GM19240 (cell line): ENCODE results near the gene ST6GALNAC6.
"Not testable (repeated sequence)": the region's sequence is repeated elsewhere in the genome, so short reads cannot be mapped to it uniquely, and the experiment has no call there.

ENCODE experiments used
- DNase-seq: peaks from one replicate; pipeline ENCODE4 v3.0.0; 2011; ENCODE audit warnings: low spot score; ENCODE audit not compliant: insufficient read length

Gene ST6GALNAC6

DNA sequence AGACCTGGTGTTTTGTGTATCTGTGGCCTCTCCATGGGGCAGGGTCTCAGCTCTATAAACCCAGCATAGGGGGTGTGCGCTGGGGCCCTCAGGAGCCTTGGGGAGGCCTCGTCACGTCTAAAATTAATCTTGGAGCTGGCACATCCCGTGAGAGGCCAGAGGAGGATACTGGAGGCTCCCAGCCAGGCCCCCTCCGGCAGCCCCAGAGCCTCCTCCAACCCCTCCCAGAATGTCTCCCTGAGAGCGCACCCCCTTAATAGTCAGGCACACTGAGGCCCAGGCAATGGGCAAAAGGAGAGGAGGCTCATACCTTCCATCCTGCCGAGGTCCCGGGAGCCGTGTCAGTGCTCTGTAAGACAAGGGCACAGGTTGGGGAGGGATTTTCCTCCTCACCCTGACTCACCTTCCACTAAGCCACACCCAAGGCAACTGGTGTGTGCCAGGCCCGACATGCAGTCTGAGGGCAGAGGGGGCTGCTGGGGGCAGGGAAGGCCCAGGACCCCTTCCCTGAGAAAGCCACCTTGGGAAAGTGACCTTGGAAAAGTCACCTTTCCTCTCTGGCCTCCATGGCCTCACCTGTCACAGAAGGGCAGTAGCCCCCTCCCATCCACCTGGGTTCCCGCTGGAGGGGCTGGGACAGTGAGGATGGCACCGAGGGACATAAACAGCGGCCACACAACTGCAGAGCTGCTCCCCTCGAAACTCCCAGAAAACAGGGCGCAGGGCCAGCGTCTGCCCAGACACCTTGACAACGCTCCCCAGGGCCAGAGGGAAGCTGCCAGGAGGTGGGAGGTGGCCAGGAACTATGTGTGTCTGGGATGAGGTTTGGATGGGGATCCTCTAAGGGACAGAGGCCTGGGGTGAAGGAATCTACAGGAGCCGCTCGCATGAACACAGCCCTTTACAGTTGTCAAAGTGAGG, 24.8 kb downstream of the ST6GALNAC6 start:
- DNase-seq: no peak

DNA sequence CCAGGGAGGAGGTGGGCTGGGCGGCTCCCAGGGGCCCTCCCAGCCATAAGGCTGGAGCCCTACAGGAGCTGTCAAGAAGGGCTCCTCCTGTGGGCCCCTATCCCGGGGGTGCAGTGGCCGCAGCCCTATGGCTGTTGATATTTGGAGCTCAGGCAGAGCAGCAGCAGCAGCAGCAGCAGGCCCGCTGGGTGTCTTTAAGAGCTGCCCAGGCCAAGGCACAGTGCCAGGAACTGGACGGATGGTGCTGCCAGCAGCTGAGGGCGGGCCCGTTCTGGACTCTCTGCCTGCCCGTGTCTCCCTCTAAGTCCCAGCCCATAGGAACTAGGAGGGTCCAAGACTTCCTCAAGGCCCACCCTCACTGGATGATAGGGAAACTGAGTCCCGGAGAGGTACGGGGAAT, 25.5 kb downstream of the ST6GALNAC6 start:
- DNase-seq: no peak

DNA sequence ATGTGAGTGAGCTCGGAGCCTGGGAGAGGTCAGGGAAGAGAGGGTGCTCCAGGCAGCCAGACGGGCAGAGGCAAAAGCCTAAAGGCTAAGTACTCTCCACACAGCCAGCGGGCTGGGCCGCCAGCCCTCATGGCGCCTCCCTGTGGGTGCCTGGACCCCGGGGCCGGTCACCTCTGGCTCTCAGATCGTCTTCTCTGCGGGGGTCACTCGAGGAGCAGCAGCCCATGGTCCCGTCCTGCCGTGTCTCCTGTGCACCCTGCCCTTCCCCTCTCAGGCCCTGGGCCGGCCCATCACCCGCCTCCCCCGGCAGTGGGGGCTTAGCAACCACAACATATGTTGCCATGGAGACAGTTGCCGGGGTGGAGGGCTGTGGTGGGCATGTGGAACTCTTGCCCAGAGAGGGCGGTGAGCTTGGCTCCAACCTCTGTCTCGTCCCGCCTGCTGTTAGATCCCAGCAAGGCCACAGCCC, 26.1 kb downstream of the ST6GALNAC6 start:
- no peak for DNase-seq

DNA sequence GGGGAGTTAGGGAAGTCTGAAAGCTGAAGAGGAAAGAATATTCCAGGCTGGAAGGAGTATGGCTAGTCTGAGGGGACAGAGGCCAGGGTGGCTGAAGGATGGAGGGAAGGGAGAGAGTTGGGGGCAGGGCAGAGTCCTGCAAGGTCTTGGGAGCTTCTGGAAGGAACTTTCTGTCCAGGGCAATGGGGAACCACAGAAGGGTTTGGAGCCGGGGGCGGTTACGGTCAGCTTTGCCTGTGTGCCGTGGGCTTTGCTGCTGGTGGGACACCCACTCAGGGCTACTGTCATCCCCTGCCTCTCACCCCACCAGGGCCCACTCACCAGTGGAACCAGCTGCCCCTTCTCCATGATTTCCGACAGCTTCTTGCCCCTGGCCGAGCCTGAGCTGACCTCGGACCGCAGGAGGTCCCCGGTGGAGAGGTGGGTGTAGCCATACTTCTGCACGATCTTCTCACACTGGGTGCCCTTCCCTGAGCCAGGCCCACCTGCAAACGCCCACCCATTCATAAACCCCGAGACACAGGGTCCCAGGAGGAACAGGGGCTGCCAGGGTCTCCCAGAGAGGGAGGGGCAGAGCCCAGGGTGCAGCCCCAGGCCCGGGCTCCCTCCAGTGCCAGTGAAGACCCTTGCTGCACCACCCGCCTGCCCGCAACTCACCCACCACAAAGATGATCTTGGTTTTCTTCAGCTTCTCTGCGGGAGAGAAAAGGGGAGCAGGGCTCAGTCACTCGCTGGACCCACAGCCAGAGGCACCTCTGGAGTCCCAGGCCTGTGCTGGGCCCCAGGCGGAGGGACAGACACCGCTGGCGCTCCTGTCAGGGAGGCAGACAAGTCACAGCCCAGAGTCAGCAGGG, 26.8 kb downstream of the ST6GALNAC6 start:
- no peak for DNase-seq

DNA sequence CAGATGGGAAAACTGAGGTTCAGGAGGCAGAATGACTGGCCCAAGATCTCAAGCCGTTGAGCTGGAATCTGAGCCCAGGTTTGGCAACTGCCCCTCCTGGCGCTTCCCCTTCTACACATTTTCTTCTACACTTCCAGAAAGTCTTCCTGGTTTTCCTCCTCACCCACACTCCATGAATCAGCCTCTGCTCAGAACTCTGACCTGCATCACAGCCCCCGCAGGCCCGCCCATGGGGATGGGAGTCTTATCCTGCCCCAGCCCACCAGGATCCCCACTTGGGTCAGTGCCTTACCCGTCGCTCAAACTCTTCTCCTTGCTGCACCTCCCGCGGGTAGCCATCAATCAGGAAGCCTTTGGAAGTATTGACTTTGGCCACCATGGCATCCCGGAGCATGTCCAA, 27.9 kb downstream of the ST6GALNAC6 start:
- no peak for DNase-seq

DNA sequence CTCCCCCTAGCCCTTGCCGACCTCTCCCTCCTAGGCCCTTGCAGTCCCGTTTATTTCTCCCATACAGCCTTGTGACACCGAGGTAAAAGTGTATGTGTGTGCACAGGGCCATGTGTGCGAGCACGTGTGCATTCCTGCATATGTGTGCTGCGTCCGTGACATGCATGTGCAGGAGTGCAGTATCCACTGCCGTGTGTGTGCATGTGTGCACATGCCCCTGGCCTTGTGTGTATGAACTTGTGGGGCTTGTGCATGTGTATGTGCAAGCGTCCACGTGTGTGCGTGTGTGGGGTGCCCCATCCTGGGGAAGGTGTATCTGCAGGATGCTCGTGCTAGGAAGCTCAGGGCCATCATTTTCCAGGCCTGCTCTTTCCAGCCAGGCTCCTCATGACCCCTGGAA, 28.5 kb downstream of the ST6GALNAC6 start:
- no peak for DNase-seq

DNA sequence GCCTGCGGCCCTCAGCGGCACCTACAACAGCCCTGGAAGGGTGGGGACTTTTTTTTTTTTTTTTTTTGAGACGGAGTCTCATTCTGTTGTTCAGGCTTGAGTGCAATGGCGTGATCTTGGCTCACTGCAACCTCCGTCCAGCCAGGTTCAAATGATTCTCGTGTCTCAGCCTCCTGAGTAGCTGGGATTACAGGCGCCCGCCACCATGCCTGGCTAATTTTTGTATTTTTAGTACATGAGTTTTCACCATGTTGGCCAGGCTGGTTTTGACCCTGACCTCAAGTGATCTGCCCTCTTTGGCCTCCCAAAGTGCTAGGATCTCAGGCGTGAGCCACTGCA, 29.3 kb downstream of the ST6GALNAC6 start:
- DNase-seq: not testable (repeated sequence)

DNA sequence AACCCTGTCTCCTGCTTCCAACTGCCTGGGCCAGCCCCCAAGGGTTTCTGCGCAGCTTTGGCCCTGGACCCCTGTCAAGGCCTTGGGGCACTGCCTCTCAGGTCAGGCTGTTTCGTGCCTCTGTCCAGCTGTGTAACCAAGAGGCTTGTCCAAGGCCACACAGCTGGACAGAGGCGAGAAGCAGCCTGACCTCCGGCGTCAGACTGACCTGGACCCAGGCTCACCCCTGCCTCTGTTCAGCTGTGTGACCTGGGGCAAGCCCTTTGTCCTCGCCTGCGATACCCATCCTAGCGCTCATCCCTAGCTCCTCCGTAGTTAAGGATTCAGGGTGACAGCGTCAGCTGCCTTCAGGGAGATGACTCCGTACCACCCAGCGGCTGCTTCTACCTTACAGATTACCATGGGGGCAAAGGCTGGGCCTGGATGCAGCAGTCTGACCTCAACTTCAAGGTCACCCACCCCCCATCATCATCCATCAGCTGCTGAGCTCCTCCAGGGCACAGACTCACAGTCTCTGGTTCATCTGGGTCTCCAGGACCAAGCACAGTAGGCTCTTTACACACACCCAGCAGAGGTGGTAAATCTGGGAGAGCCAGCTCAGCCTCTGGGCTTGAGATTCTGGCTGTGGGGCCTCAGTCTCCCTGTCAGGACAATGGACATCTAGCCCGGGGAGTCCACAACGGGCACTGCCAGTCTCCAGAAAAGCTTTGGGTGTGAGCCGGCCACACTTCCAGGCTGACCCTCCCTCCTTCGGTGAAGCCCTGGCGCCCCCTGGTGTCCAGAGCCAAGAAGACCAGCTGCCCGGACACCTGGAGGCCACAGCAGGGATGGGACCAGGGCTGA, 29.9 kb downstream of the ST6GALNAC6 start:
- peak; percentile 98 for DNase-seq

DNA sequence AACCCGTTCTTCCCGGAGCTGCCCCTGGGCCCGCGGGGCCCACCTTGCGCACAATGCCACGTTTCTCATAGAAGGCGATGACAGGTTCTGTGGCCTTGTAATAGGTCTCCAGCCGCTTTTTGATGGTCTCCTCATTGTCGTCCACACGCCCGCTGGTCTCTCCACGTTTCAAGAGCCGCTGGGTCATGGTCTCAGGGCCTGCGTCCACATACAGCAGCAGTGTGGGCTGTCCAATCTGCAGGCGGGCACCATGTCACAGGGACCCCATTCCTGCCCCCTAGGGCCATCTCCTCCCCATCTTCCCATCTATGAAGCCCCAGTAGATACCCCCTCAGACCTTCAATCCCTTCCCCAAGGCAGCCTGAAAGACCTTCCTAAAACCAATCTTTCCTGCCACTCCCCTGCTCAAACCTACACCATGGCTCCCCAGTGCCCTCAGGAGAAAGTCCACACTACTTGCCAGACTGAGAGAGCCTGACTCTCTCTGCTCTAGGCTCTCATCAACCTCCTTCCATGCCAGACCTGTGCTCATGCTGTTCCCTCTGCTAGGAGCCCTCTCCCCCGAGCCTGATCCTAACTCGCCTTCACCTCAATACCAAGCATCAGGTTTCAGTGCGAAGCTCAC, 31.0 kb downstream of the ST6GALNAC6 start:
- DNase-seq: no peak

DNA sequence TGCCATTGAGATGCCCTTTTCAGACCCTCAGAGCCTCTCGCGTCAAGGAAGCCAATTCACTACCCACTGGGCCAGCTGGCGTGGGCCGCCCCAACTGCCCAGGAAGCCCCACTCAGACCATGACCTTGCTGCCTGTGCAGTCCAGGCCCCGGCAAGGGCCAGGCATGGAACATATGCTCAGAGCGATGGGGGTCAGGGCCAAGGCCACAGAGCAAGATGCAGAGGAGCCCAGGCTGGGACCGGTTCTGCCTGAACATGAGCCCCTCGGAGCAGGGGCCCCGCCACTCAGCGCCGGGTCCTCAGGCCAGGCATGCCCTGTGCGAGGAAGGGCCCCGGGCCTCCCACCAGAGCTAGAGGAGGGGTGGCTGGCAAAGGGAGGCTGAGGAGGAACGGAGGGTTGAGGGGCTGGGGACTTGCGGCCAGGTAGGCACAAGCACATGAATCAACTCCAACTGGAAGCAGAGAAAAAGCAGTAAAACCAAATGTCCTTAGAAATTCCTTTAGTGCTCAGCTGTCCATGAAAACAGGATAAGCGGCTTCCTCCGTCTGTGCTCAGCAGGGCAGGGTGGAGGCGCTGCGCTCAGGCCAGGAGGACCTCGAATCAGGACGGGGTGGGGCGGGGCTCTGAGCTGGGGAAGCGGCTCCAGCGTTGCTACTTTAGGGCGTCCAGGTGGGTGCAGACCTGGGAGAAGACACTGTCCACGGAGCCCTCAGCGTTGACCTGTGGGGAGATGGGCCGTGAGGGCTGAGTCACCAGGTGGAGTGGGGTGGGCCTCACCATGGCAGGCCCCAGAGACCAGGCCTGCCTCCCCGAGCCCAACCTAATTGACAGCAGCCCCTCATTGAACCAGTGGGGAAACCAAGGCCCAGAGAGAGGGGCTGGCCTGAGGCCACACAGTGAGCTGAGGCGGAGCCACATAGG, 31.8 kb downstream of the ST6GALNAC6 start:
- no peak for DNase-seq

DNA sequence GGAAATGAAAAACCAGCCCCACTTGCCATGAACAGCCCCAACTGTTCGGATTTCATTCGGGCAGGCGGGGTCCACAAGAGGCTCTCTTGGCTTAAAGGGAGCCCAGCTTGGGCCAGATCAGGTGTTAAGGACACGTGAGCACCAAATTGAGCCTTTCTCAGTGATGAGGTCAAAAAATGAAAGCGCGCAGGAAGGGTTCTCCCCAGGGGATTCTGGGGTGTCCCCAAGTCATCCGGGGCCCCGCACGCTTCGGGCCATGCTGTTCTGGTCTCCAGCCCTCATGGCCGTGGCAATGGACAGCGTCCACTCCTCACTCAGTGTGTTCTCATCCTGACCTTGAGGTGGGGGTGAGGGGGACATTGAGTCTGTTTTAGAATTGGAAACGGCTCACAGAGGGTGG, 32.9 kb downstream of the ST6GALNAC6 start:
- no peak for DNase-seq

DNA sequence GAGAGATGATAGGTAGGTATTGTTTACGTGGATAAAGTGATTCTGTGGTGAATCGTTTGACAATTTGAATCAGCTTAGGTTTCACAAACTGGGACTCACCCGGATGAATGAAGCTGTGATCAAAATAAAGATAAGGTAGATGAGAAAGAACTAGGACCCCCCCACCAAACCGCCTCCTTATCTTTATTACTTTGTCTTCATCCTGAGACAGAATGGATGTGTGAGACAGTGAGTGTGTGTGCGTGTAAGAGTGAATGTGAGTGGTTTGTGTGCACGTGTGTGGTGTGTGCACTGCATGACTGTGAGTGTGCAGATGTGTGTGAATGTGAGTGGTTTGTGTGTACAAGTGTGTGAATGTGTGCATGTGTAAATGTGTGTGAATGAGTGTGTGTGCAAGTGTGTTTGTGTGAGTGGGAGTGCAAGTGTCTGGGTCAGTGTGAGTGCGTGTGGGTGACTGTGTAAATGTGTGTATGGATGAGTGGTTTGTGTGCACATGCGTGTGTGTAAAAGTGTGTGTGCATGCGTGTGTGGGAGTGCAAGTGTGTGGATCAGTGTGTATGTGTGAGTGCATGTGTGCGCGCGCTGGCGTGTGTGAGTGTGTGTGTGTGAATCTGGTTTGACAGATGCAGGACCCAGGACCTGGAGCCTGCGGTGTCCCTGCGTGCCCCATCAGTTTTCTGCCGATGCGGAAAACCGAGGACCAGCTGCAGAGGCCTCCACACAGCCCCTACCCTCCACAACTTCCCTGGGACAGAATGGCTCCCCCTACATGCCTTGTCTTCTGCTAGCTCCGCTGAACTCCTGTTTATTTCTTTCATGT, 33.5 kb downstream of the ST6GALNAC6 start:
- no peak for DNase-seq

DNA sequence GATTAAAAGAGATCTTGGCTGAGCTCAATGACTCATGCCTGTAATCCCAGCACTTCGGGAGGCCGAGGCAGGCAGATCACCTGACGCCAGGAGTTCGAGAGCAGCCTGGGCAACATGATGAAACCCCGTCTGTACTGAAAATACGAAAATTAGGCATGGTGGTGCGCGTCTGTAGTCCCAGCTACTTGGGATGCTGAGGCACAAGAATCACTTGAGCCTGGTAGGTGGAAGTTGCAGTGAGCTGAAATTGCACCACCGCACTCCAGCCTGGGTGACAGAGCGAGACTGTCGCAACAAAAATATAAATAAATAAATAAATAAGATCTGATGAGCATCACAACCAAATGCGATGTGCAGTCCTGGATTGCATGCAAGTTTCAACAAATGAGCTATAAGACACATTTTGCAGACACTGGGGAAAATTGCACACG, 36.2 kb downstream of the ST6GALNAC6 start:
- DNase-seq: no peak

DNA sequence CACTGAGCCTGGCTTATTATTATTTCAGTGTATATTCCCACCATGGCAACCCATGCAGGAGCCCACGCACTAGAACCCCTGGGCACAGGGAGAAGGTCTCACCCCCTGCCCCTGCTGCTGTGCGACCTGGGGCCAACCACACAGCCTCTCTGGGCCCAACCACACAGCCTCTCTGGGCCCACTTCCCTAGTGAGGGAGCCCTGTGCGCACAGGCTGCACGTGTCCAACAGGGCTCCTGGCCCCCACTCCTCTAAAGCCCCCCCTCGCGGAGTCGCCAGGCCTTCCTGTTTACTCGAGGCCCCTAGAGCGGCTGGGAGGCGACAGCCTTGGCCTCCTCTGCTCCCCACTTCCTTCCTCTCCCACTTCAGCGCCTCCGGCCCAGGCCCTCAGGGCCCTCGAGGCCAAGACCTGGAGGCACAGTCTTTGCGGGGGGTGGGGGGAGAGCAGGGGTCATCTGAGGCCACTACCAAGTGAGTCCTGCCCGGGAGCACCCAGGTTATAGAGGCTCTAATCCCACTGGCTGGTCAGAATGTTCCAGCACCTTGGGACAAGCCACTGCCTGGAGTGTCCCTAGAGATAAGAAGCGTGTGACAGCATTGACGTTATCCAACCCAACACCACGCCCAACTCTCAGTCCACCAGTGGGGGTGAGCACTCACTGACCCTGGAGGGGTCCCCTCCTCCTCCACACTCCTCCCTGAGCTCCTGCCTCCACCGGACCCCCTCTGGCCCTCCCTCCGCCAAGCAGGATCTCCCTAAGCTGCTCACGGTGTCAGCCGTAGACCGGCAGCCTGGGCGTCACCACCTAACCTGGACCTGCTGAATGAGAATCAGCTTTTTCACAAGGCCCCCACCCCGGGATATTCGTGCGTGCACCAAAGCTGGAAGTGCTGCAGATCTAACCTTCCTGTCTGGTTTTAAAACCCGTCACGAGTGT, 37.1 kb downstream of the ST6GALNAC6 start:
- DNase-seq: no peak

DNA sequence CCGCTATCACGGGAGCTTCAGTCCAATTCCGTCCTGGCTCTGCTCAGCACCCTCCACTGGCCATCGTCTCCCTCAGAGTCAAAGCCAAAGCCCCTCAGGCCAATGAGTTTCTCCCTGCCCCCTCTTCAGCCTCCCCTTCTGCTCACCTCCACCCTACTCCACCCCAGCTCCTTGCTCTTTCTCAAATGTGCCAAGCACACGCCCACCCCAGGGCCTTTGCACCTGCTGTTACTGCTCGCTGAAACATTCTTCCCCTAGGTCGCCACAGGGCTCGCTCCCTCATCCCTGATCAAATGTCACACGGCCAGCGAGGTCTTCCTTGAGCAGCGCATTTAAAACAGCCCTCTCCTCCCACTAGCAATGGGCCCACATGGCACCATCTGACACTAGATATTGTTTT, 38.6 kb downstream of the ST6GALNAC6 start:
- no peak for DNase-seq

DNA sequence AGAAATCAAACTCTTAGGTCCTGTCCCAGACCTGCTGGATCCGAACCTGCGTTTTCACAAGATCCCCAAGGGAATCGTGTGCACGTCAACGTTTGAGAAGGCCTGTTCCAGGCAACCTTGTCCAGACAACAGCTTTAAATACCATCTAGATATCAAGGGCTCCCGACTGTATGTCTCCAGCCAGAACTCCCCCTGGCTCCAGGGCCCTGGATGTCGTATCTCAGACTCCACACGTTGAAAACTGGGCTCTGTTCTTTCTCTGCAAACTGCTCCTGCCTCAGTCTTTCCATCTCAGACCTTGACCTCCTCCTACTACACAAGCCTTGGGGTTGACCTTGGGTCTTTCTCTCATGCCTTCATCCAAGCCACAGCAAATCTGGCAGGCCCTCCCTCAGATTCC, 39.1 kb downstream of the ST6GALNAC6 start:
- no peak for DNase-seq

DNA sequence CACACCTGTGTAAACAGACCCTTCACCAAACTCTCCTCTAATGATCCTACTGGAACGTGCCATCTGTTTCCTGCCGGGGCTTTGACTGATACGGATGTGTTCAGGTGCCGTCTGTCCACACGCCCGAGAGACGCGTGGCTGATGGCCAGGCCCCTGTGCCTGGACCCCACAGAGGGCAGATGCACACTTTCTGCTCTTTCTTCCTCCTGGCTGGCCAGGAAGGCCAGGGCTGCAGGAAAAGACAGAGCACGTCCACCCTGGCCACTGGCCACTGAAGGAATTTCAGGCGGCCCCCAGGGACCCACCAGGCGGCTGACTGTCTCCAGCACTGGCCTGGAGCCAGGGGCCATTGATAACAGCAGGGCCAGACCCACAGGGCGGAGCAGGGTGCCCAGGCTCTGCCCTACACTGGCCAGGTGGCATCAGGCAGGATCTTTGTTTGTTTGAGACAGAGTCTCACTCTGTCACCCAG, 41.3 kb downstream of the ST6GALNAC6 start:
- no peak for DNase-seq

DNA sequence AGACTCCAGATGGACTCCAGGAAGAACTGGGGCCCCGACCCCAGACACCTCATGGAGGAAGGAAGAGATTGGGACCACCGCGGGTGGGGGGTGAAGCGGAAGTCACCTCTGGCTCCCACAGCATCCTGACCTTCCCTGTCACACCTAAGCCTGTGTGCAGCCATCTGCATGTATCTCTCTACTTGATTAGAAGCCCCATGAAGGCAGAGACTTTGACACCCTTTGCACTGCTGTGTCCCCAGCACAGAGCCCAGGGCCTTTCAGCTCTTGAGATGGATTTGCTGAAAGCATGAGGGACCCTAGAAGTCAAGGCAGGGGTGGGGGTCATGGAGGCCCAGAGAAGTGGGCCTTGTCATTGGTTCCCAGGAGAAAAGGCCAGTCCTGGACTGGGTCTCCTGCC, 42.1 kb downstream of the ST6GALNAC6 start:
- DNase-seq: no peak
